H1 (cell line): Measurements from ENCODE around the gene APOBEC3F. TPM values are rescaled to one million over a fixed set of nuclear protein-coding genes. Genes with fewer than 3 reads are reported as not detected.

Experiments
- CTCF ChIA-PET: fragments of 300-600 bp; sonication (Branson Sonifier 250); formaldehyde crosslinking; loops from one replicate; lab custom pipeline; 2021; ENCODE audit not compliant: partially characterized antibody; lab: Charles Lee
- POLR2A ChIA-PET: fragments of 300-600 bp; sonication (Branson Sonifier 250); formaldehyde crosslinking; loops from one replicate; lab custom pipeline; 2021; ENCODE audit warnings: inconsistent platforms; ENCODE audit not compliant: partially characterized antibody; lab: Charles Lee
- DNase-seq, 2 experiments: peaks; one replicate each; pipeline versions ENCODE4 v3.0.0 to v3.0.0-alpha.2; 2010 to 2022; ENCODE audit warnings: low spot score in 2 of 2, low read depth in 1 of 2, mixed read lengths in 1 of 2
- FAIRE-seq: peaks from 2 replicates; lab custom pipeline; 2011; peaks lifted over from hg19 to GRCh38; lab: Jason Lieb, UNC
- H2AFZ ChIP-seq: 2 replicates; pipeline ENCODE4 v1.8.1; 2012; ENCODE audit warnings: low read length, inconsistent platforms
- H2AK5ac ChIP-seq: 2 replicates; pipeline ENCODE4 v1.6.1; 2013; ENCODE audit warnings: low read depth, low read length
- H2BK120ac ChIP-seq: replicated peaks from 2 replicates; pipeline ENCODE3; 2013; ENCODE audit warnings: low read depth, low read length, inconsistent platforms
- H2BK12ac ChIP-seq: 2 replicates; pipeline ENCODE4 v1.6.1; 2013; ENCODE audit warnings: low read depth, low read length
- H2BK15ac ChIP-seq: 2 replicates; pipeline ENCODE4 v1.6.1; 2013; ENCODE audit warnings: low read length
- H2BK20ac ChIP-seq: 2 replicates; pipeline ENCODE4 v1.6.1; 2013; ENCODE audit warnings: low read length
- H2BK5ac ChIP-seq: 2 replicates; pipeline ENCODE4 v1.6.1; 2013; ENCODE audit warnings: low read depth, low read length
- H3K14ac ChIP-seq: 2 replicates; pipeline ENCODE4 v1.6.1; 2013; ENCODE audit warnings: inconsistent platforms; ENCODE audit not compliant: insufficient read length
- H3K18ac ChIP-seq: 2 replicates; pipeline ENCODE4 v1.6.1; 2013; ENCODE audit warnings: low read length; ENCODE audit errors: extremely low read depth
- H3K23ac ChIP-seq: 2 replicates; pipeline ENCODE4 v1.6.1; 2013; ENCODE audit warnings: inconsistent platforms; ENCODE audit not compliant: insufficient read length
- H3K23me2 ChIP-seq: 2 replicates; pipeline ENCODE4 v1.6.1; 2013; ENCODE audit warnings: low read depth, low read length
- H3K27ac ChIP-seq: 2 replicates; pipeline ENCODE4 v1.6.1; 2011; ENCODE audit warnings: low read depth, low read length, inconsistent platforms
- H3K27me3 ChIP-seq, 4 experiments: replicated peaks in 1 of 4; 1 replicate in 1 of 4; 2 replicates in 3 of 4; pipeline versions ENCODE4 v1.6.1 to v1.8.1; 2011 to 2013; ENCODE audit warnings: low read length in 3 of 4, mild to moderate bottlenecking in 3 of 4, inconsistent platforms in 2 of 4, mixed read lengths in 2 of 4, moderate library complexity in 1 of 4; ENCODE audit not compliant: control insufficient read depth in 3 of 4, insufficient read depth in 3 of 4; ENCODE audit errors: extremely low read depth in 1 of 4
- H3K36me3 ChIP-seq, 4 experiments: 2 replicates each; pipeline versions ENCODE4 v1.6.1 to v1.8.1; 2011 to 2013; ENCODE audit warnings: mild to moderate bottlenecking in 4 of 4, low read length in 3 of 4, moderate library complexity in 2 of 4, control low read depth in 1 of 4, inconsistent platforms in 1 of 4; ENCODE audit not compliant: insufficient read depth in 4 of 4, control insufficient read depth in 2 of 4
- H3K4ac ChIP-seq: replicated peaks from 2 replicates; pipeline ENCODE3; 2013; ENCODE audit warnings: low read length, low read depth, mixed read lengths, inconsistent platforms; ENCODE audit not compliant: insufficient read length
- H3K4me1 ChIP-seq, 4 experiments: replicated peaks in 1 of 4; 1 replicate in 1 of 4; 2 replicates in 3 of 4; pipeline versions ENCODE4 v1.6.1 to v1.8.1; 2011 to 2013; ENCODE audit warnings: low read length in 3 of 4, inconsistent platforms in 2 of 4, mixed read lengths in 1 of 4; ENCODE audit not compliant: insufficient read depth in 4 of 4, control insufficient read depth in 3 of 4
- H3K4me2 ChIP-seq, 2 experiments: 2 replicates each; pipeline versions ENCODE4 v1.6.1 to v1.8.1; 2011 to 2013; ENCODE audit warnings: low read depth in 2 of 2, low read length in 2 of 2, control low read depth in 1 of 2, inconsistent platforms in 1 of 2, mild to moderate bottlenecking in 1 of 2; ENCODE audit not compliant: insufficient read depth in 1 of 2
- H3K4me3 ChIP-seq, 4 experiments: fragments of 200-600, 300-600 bp in 1 of 4; sonication (generic), shearing (Covaris generic), sonication (Bioruptor Twin) in 1 of 4; 2 replicates each; pipeline versions ENCODE4 v1.5.1 to v1.8.1; 2011 to 2016; ENCODE audit warnings: low read length in 4 of 4, low read depth in 3 of 4, control low read depth in 2 of 4, inconsistent platforms in 2 of 4, mild to moderate bottlenecking in 2 of 4, mixed read lengths in 1 of 4, moderate library complexity in 1 of 4; ENCODE audit not compliant: insufficient read depth in 2 of 4; ENCODE audit errors: extremely low read depth in 1 of 4
- H3K56ac ChIP-seq: replicated peaks from 2 replicates; pipeline ENCODE3; 2013; ENCODE audit warnings: low read depth, mild to moderate bottlenecking, mixed read lengths, low read length, inconsistent platforms; ENCODE audit not compliant: insufficient read length
- H3K79me1 ChIP-seq: 2 replicates; pipeline ENCODE4 v1.6.1; 2013; ENCODE audit warnings: low read depth, low read length, control low read depth
- H3K79me2 ChIP-seq, 2 experiments: 2 replicates each; pipeline versions ENCODE4 v1.6.1 to v1.8.1; 2012 to 2013; ENCODE audit warnings: low read length in 2 of 2, mild to moderate bottlenecking in 2 of 2, inconsistent platforms in 1 of 2; ENCODE audit not compliant: insufficient read depth in 2 of 2, control insufficient read depth in 1 of 2
- H3K9ac ChIP-seq, 4 experiments: replicated peaks in 1 of 4; 1 replicate in 1 of 4; 2 replicates in 3 of 4; pipeline versions ENCODE4 v1.6.1 to v1.8.1; 2011 to 2013; ENCODE audit warnings: low read depth in 3 of 4, low read length in 3 of 4, control low read depth in 2 of 4, mild to moderate bottlenecking in 2 of 4, moderate library complexity in 2 of 4, inconsistent platforms in 1 of 4; ENCODE audit errors: extremely low read depth in 1 of 4
- H3K9me3 ChIP-seq, 2 experiments: 2 replicates each; pipeline versions ENCODE4 v1.6.1 to v1.8.1; 2012 to 2013; ENCODE audit warnings: mild to moderate bottlenecking in 2 of 2, moderate library complexity in 2 of 2, control low read depth in 1 of 2, inconsistent platforms in 1 of 2, low read depth in 1 of 2, low read length in 1 of 2, mixed read lengths in 1 of 2; ENCODE audit not compliant: insufficient read depth in 2 of 2
- H4K20me1 ChIP-seq, 2 experiments: replicated peaks in 1 of 2; 2 replicates each; pipeline versions ENCODE3 to v1.8.1; 2011 to 2013; ENCODE audit warnings: inconsistent platforms in 2 of 2, low read length in 2 of 2, mild to moderate bottlenecking in 1 of 2; ENCODE audit not compliant: insufficient read depth in 2 of 2, control insufficient read depth in 1 of 2
- H4K5ac ChIP-seq: 2 replicates; pipeline ENCODE4 v1.6.1; 2013; ENCODE audit warnings: low read length, low read depth, mixed read lengths, inconsistent platforms; ENCODE audit not compliant: insufficient read length
- H4K8ac ChIP-seq: 2 replicates; pipeline ENCODE4 v1.8.0; 2013; ENCODE audit warnings: mild to moderate bottlenecking, moderate library complexity, low read length, inconsistent platforms; ENCODE audit not compliant: insufficient read depth; ENCODE audit errors: extremely low read depth
- H4K91ac ChIP-seq: replicated peaks from 2 replicates; pipeline ENCODE3; 2013; ENCODE audit warnings: low read length, mixed read lengths, inconsistent platforms; ENCODE audit not compliant: insufficient read length
- CREB1 ChIP-seq: IDR thresholded peaks from 2 replicates; pipeline ENCODE4 v1.6.1; 2012; ENCODE audit warnings: inconsistent platforms
- GABPA ChIP-seq: IDR thresholded peaks from 2 replicates; pipeline ENCODE4 v1.6.1; 2011; ENCODE audit warnings: mild to moderate bottlenecking, low read length, moderate library complexity, borderline replicate concordance; ENCODE audit not compliant: insufficient read depth
- RNF2 ChIP-seq: fragments of 200-900, 300-1000 bp; sonication (generic); IDR thresholded peaks from 2 replicates; pipeline ENCODE4 v1.7.1; 2016; ENCODE audit warnings: borderline replicate concordance, low read depth, mild to moderate bottlenecking, antibody characterized with exemption, low read length; ENCODE audit not compliant: poor library complexity, severe bottlenecking; ENCODE audit errors: missing control alignments
- SRF ChIP-seq: IDR thresholded peaks from 2 replicates; pipeline ENCODE4 v1.6.1; 2011; ENCODE audit warnings: mild to moderate bottlenecking, low read depth, low read length, moderate library complexity
- TBP ChIP-seq: IDR thresholded peaks from 2 replicates; pipeline ENCODE4 v1.6.1; 2011; ENCODE audit warnings: low read depth, low read length, improper control_type of control experiment
- WGBS, 2 experiments: shearing (Covaris generic) in 1 of 2; methylation state at CpG; one replicate each; pipeline versions ENCODE4 v1.1.6 to v1.1.7; 2013 to 2015; ENCODE audit warnings: low lambda C conversion rate in 2 of 2, mixed read lengths in 2 of 2, inconsistent platforms in 1 of 2, low coverage in 1 of 2, missing lambda C conversion rate in 1 of 2; ENCODE audit not compliant: insufficient replicate concordance in 2 of 2, insufficient coverage in 1 of 2, insufficient read length in 1 of 2; ENCODE audit errors: extremely low coverage in 1 of 2, missing lambda C conversion rate in 1 of 2; 5-methylcytosine and 5-hydroxymethylcytosine counted together
- polyA plus RNA-seq, 7 experiments: library from polyadenylated mRNA; depleted of rRNA in 3 of 7; stranded (reverse) in 5 of 7; unstranded in 2 of 7; fragments of >200 nt in 5 of 7; fragments of 200-250 nt in 2 of 7; gene quantifications; 1 replicate in 5 of 7; 2 replicates in 1 of 7; 4 replicates in 1 of 7; pipeline versions ENCODE4 v1.2.1 to v1.2.3, GENCODE V29; 2011 to 2013; ENCODE audit warnings: missing spikeins in 2 of 7, mixed read lengths in 2 of 7
- total RNA-seq: library from RNA; stranded (reverse); fragmentation: NEBNext Ultra II Directional; extraction: Animal tissue kit (Norgen Biotek cat#: 25700); gene quantifications from 2 replicates; pipeline ENCODE4 v1.2.1, GENCODE V29; 2021
- TF ChIP-seq, protein P1 (sequence below): IDR thresholded peaks from 2 replicates; pipeline ENCODE4 v1.6.1; 2012; ENCODE audit warnings: inconsistent platforms
- TF ChIP-seq, protein P2 (sequence below), 3 experiments: IDR thresholded peaks; 1 replicate in 2 of 3; 2 replicates in 1 of 3; pipeline versions ENCODE4 v1.5.1 to v1.6.1; 2011; ENCODE audit warnings: low read length in 3 of 3, mild to moderate bottlenecking in 3 of 3, inconsistent platforms in 2 of 3, low read depth in 1 of 3, moderate library complexity in 1 of 3; ENCODE audit not compliant: insufficient read depth in 1 of 3; ENCODE audit errors: control extremely low read depth in 1 of 3

The APOBEC3F gene
- total and polyA plus RNA-seq, 2 of the 8 experiments (the other 6 are each of a cell fraction or from before 2014, with no cell fraction given), result 4.0 to 7.3 TPM

DNA sequence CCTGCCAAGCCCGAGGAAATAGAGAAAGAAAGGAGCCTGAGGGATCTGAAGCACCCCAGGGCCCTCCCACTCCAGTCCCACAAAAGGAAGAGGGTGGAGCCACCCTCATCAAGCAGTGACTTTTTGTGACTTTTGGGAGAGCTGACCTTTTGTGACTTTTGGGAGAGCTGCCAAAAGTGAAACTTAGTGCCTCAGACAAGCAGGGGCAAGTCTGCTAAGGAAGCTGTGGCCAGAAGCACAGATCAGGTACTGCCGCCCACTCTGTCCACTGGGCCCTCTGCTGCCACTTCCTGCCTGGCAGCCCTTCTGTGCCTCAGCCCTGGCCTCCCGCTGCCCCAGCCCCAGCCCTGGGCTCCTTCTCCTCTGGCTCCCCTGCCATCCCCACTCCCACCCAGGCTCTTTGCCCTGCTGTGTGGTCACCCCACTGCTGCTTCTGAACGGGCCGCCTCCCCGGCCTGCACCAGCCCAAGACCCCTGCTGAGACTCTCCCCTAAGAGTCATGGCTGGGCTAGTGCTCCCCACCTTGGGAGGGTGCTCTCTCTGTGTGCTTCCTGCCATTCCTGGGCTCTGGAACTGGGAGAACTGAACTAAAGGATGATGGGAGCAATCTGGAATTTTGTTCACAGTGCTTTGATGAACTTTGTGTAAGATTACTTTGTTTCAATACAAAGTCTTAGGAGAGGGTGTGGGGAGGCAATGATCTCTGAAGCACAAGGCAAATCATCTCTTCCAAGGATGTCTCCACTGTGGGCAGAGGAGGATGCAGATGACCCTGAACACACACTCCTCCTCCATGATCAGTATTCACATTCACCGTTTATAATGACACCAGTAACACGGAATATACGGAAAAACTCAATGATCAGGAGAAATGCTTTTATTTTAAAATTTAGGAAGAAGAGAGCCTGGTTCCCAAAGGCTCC lies 56.7 kb downstream of the APOBEC3F start, which contains the start of gene APOBEC3H:
Gene APOBEC3H, plus strand, starts transcription at position 147 of the 923 bp plus-strand sequence. CDS start 3,035 bp downstream, outside the sequence.
- WGBS, 2 experiments, result 67% methylated on average over 8 of the region's 9 CpGs; no CpG with 5 or more reads in 1 of the 2 experiments
- Histone ChIP-seq H4K5ac (peak within 1 kb of the TSS; percentile 2), H3K27ac (peak within 1 kb of the TSS; percentile 39; the same call in 1 of the 2 replicates), H2BK5ac (peak within 1 kb of the TSS; percentile 90; the same call in 1 of the 2 replicates), H3K79me1 (no peaks in the 10 kb centered on the region), H3K4ac (no peak within 1 kb of the TSS), H2BK15ac (peak within 1 kb of the TSS; percentile 61; the same call in 1 of the 2 replicates), H3K56ac (no peak within 1 kb of the TSS), H3K23ac (no peak within 1 kb of the TSS), H3K27me3 (no peaks in the 10 kb centered on the region), H2BK20ac (peak within 1 kb of the TSS; percentile 95), H2BK120ac (peak within 1 kb of the TSS; percentile 79), H3K4me3 (no peak within 1 kb of the TSS), H4K8ac (peak within 1 kb of the TSS; percentile 18), H3K23me2 (no peaks in the 10 kb centered on the region), H4K20me1 (no peaks in the 10 kb centered on the region), H3K9me3 (no peaks in the 10 kb centered on the region), H2AFZ (peak within 1 kb of the TSS; percentile 94), H3K4me2 (no peak within 1 kb of the TSS), H3K14ac (no peak within 1 kb of the TSS), H3K18ac (peak within 1 kb of the TSS; percentile 75), H3K4me1 (peaks cover 0 to 24% (median 9%) of the 10 kb centered on the region in 4 experiments; a peak in 6 of 7 replicates), H2BK12ac (peak within 1 kb of the TSS; percentile 85; the same call in 1 of the 2 replicates), H3K36me3 (no peaks in the 10 kb centered on the region), H2AK5ac (peak within 1 kb of the TSS; percentile 65; the same call in 1 of the 2 replicates), H3K9ac (peak within 1 kb of the TSS in 1 of 4 experiments; percentile 4; a peak in 1 of 7 replicates), H4K91ac (peak within 1 kb of the TSS; percentile 87), H3K79me2 (no peaks in the 10 kb centered on the region)
- FAIRE-seq, result no peak
- POLR2A ChIA-PET, result interaction anchor here (0.6 to 1.5 kb wide), 4 partner anchors 13 to 87 kb away, joined by 3 to 4 read pairs (median 3); no protein-coding TSS in a partner anchor
- no peak for DNase-seq
- CTCF ChIA-PET, result interaction anchor here (0.6 to 2.9 kb wide), 8 partner anchors 12 to 461 kb away, joined by 3 to 10 read pairs (median 4); no protein-coding TSS in a partner anchor
- TF ChIP-seq GABPA, result no peak
- TF ChIP-seq RNF2, result no peak
- TF ChIP-seq CREB1, result no peak
- no peak for TF ChIP-seq SRF
- TF ChIP-seq, protein P1, sequence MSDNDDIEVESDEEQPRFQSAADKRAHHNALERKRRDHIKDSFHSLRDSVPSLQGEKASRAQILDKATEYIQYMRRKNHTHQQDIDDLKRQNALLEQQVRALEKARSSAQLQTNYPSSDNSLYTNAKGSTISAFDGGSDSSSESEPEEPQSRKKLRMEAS, result no peak
- no peak for TF ChIP-seq TBP
- TF ChIP-seq, protein P2, sequence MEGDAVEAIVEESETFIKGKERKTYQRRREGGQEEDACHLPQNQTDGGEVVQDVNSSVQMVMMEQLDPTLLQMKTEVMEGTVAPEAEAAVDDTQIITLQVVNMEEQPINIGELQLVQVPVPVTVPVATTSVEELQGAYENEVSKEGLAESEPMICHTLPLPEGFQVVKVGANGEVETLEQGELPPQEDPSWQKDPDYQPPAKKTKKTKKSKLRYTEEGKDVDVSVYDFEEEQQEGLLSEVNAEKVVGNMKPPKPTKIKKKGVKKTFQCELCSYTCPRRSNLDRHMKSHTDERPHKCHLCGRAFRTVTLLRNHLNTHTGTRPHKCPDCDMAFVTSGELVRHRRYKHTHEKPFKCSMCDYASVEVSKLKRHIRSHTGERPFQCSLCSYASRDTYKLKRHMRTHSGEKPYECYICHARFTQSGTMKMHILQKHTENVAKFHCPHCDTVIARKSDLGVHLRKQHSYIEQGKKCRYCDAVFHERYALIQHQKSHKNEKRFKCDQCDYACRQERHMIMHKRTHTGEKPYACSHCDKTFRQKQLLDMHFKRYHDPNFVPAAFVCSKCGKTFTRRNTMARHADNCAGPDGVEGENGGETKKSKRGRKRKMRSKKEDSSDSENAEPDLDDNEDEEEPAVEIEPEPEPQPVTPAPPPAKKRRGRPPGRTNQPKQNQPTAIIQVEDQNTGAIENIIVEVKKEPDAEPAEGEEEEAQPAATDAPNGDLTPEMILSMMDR (IDR thresholded peaks at IDR 0.05; ENCODE audit: control extremely low read depth in 1 of 3, insufficient read depth in 1 of 3, low read depth in 1 of 3, low read length in 3 of 3), result no peak
